GM12878 (cell line): ENCODE results near the gene TMEM198. TPM values are rescaled to one million over a fixed set of nuclear protein-coding genes. Genes with fewer than 3 reads are reported as not detected.
A peak's percentile ranks its signal among the peaks of the same experiment; 100 is the strongest.

ENCODE experiments used
- ATAC-seq: fragments of 200-7000 bp; cut with Tn5 transposase; 3 replicates; pipeline ENCODE4 v1.9.1; 2020; ENCODE audit warnings: mild to moderate bottlenecking, moderate library complexity
- BruUV-seq: library from RNA; stranded (reverse); fragments of 400-500 nt; replicated peaks from 2 replicates; lab custom pipeline; 2021; lab: Mats Ljungman, UMichigan
- CTCF ChIA-PET: fragments of 300-600 bp; sonication (Branson Sonifier 250); formaldehyde crosslinking; extraction: SDS; loops from one replicate; lab custom pipeline; 2021; ENCODE audit warnings: inconsistent platforms; lab: Yijun Ruan, JAX
- POLR2A ChIA-PET: fragments of 350-600 bp; formaldehyde crosslinking; extraction: SDS; loops from one replicate; lab custom pipeline; 2021; ENCODE audit warnings: inconsistent platforms; lab: Charles Lee
- RAD21 ChIA-PET: fragments of 300-600 bp; sonication (Branson Sonifier 250); formaldehyde crosslinking; loops from one replicate; lab custom pipeline; 2023; ENCODE audit warnings: antibody characterized with exemption; ENCODE audit not compliant: unreplicated experiment; lab: Charles Lee
- SMC1A ChIA-PET: fragments of 300-600 bp; sonication (Branson Sonifier 250); formaldehyde crosslinking; loops from one replicate; lab custom pipeline; 2023; ENCODE audit not compliant: unreplicated experiment, uncharacterized antibody; lab: Charles Lee
- DNase-seq: peaks from one replicate; pipeline ENCODE4 v3.0.0-alpha.2; 2011; ENCODE audit warnings: low read depth, low spot score
- FAIRE-seq: peaks from 3 replicates; lab custom pipeline; 2011; peaks lifted over from hg19 to GRCh38; lab: Jason Lieb, UNC
- H2AFZ ChIP-seq: 2 replicates; pipeline ENCODE4 v1.6.0; 2011; ENCODE audit warnings: low read depth, low read length, control low read depth; ENCODE audit not compliant: control insufficient read depth
- H3K27ac ChIP-seq: 2 replicates; pipeline ENCODE4 v1.5.1; 2011; ENCODE audit warnings: control low read depth; ENCODE audit not compliant: control insufficient read depth, insufficient read depth
- H3K27me3 ChIP-seq, 2 experiments: replicated peaks in 1 of 2; 2 replicates each; pipeline versions ENCODE4 v1.6.0 to v1.6.1; 2011; ENCODE audit warnings: low read length in 1 of 2; ENCODE audit not compliant: control insufficient read depth in 2 of 2, insufficient read depth in 2 of 2
- H3K36me3 ChIP-seq, 2 experiments: 2 replicates each; pipeline ENCODE4 v1.5.1; 2011; ENCODE audit warnings: low read length in 1 of 2; ENCODE audit not compliant: control insufficient read depth in 2 of 2, insufficient read depth in 2 of 2
- H3K4me1 ChIP-seq: 2 replicates; pipeline ENCODE4 v1.6.1; 2011; ENCODE audit warnings: mild to moderate bottlenecking, low read length, moderate library complexity, mixed read lengths; ENCODE audit not compliant: control insufficient read depth, insufficient read depth
- H3K4me2 ChIP-seq: 2 replicates; pipeline ENCODE4 v1.6.0; 2011; ENCODE audit warnings: control low read depth; ENCODE audit not compliant: control insufficient read depth, insufficient read depth
- H3K4me3 ChIP-seq: fragments of 200-600 bp; sonication (generic); 2 replicates; pipeline ENCODE4 v1.5.1; 2016
- H3K79me2 ChIP-seq: 2 replicates; pipeline ENCODE4 v1.6.0; 2011; ENCODE audit warnings: low read length; ENCODE audit not compliant: control insufficient read depth, insufficient read depth
- H3K9ac ChIP-seq: 2 replicates; pipeline ENCODE4 v1.8.0; 2011; ENCODE audit warnings: low read length, control low read depth, mixed read lengths; ENCODE audit not compliant: control insufficient read depth, insufficient read depth
- H3K9me3 ChIP-seq: replicated peaks from 3 replicates; pipeline ENCODE4 v1.5.1; 2011; ENCODE audit warnings: mild to moderate bottlenecking, low read length; ENCODE audit not compliant: control insufficient read depth, insufficient read depth
- H4K20me1 ChIP-seq: 2 replicates; pipeline ENCODE4 v1.6.0; 2011; ENCODE audit not compliant: control insufficient read depth, insufficient read depth
- BHLHE40 ChIP-seq, 2 experiments: fragments of 450-650 bp in 1 of 2; IDR thresholded peaks; 2 replicates each; pipeline ENCODE4 v1.6.1; 2011 to 2017; ENCODE audit warnings: low read depth in 2 of 2, borderline replicate concordance in 1 of 2, improper control_type of control experiment in 1 of 2, low read length in 1 of 2, mild to moderate bottlenecking in 1 of 2
- CREM ChIP-seq: IDR thresholded peaks from 2 replicates; pipeline ENCODE4 v1.6.1; 2014; ENCODE audit warnings: antibody characterized with exemption, low read depth
- EZH2 ChIP-seq: IDR thresholded peaks from 2 replicates; pipeline ENCODE4 v1.6.1; 2012; ENCODE audit warnings: low read depth, mild to moderate bottlenecking, control low read depth, inconsistent platforms, low read length, borderline replicate concordance; ENCODE audit not compliant: control insufficient read depth
- FOS ChIP-seq: IDR thresholded peaks from 3 replicates; pipeline ENCODE4 v1.6.1; 2011; ENCODE audit warnings: borderline replicate concordance; ENCODE audit not compliant: insufficient read length; ENCODE audit errors: extremely low read depth
- FOXM1 ChIP-seq: IDR thresholded peaks from 2 replicates; pipeline ENCODE4 v1.6.1; 2012; ENCODE audit warnings: low read depth, mild to moderate bottlenecking, inconsistent platforms, low read length, moderate library complexity
- GABPA ChIP-seq: IDR thresholded peaks from 2 replicates; pipeline ENCODE4 v1.6.1; 2014; ENCODE audit warnings: antibody characterized with exemption, low read depth, mild to moderate bottlenecking, inconsistent platforms
- IKZF2 ChIP-seq, 2 experiments: fragments of 450-650 bp; IDR thresholded peaks; 2 replicates each; pipeline ENCODE4 v1.6.1; 2017; ENCODE audit warnings: mild to moderate bottlenecking in 2 of 2, moderate library complexity in 2 of 2
- IRF3 ChIP-seq: fragments of 450-650 bp; IDR thresholded peaks from 2 replicates; pipeline ENCODE4 v1.6.1; 2014; ENCODE audit warnings: mild to moderate bottlenecking
- NBN ChIP-seq: fragments of 450-650 bp; IDR thresholded peaks from 2 replicates; pipeline ENCODE4 v1.6.1; 2016
- NFIC ChIP-seq: IDR thresholded peaks from 2 replicates; pipeline ENCODE4 v1.6.1; 2012; ENCODE audit warnings: low read depth, mild to moderate bottlenecking, inconsistent platforms, low read length, moderate library complexity
- NFYB ChIP-seq: IDR thresholded peaks from 2 replicates; pipeline ENCODE4 v1.6.1; 2011; ENCODE audit warnings: low read depth, mild to moderate bottlenecking, low read length, improper control_type of control experiment, moderate library complexity; ENCODE audit not compliant: insufficient read depth
- NR2C2 ChIP-seq: IDR thresholded peaks from 2 replicates; pipeline ENCODE4 v1.6.1; 2011; ENCODE audit warnings: borderline replicate concordance, low read depth; ENCODE audit not compliant: control insufficient read depth, insufficient read length
- RAD21 ChIP-seq: IDR thresholded peaks from 2 replicates; pipeline ENCODE4 v1.6.1; 2011; ENCODE audit warnings: mild to moderate bottlenecking, low read depth, low read length, moderate library complexity; ENCODE audit not compliant: insufficient read depth
- SUZ12 ChIP-seq: fragments of 200-600 bp; sonication (generic); IDR thresholded peaks from one replicate; pipeline ENCODE4 v1.6.1; 2018; ENCODE audit warnings: antibody characterized with exemption, mild to moderate bottlenecking; ENCODE audit not compliant: unreplicated experiment
- ZBED1 ChIP-seq: IDR thresholded peaks from 2 replicates; pipeline ENCODE4 v1.6.1; 2016; ENCODE audit warnings: borderline replicate concordance
- ZNF384 ChIP-seq: IDR thresholded peaks from 2 replicates; pipeline ENCODE4 v1.6.1; 2012; ENCODE audit warnings: low read depth, mild to moderate bottlenecking, low read length, improper control_type of control experiment, borderline replicate concordance
- WGBS: methylation state at CpG from one replicate; pipeline ENCODE4 v1.1.6; 2016; ENCODE audit warnings: low lambda C conversion rate; ENCODE audit not compliant: insufficient replicate concordance, insufficient coverage; ENCODE audit errors: missing lambda C conversion rate; 5-methylcytosine and 5-hydroxymethylcytosine counted together
- in situ Hi-C: fragments of 300-500 bp; cut with MboI; formaldehyde crosslinking; loops from 9 replicates; pipeline ENCODE4 v1.14.3; 2018; ENCODE audit warnings: mixed read lengths
- intact Hi-C: fragments of 100-400 bp; cut with micrococcal nuclease; formaldehyde crosslinking; loops from one replicate; pipeline ENCODE4 v1.14.2; 2022; ENCODE audit not compliant: unreplicated experiment
- polyA plus RNA-seq, 11 experiments: library from polyadenylated mRNA; depleted of rRNA in 4 of 11; unstranded in 6 of 11; stranded (reverse) in 5 of 11; fragments of >200 nt; fragmentation: Nextera tagmentation in 4 of 11; fragmentation: Illumina TruSeq in 1 of 11; extraction: Ambion mirVana in 4 of 11; extraction: Trizol in 1 of 11; gene quantifications; 1 replicate in 1 of 11; 2 replicates in 10 of 11; pipeline versions ENCODE4 v1.2.1 to v1.2.3, GENCODE V29; 2011 to 2016; ENCODE audit warnings: inconsistent platforms in 2 of 11, missing spikeins in 2 of 11, low read depth in 1 of 11
- total RNA-seq, 4 experiments: library from RNA; depleted of rRNA in 3 of 4; stranded (reverse); fragments of >200 nt in 3 of 4; fragmentation: Illumina TruSeq in 1 of 4; extraction: Trizol in 1 of 4; gene quantifications; 2 replicates each; pipeline versions ENCODE4 v1.2.1 to v1.2.3, GENCODE V29; 2013 to 2021
- TF ChIP-seq, protein P1 (sequence below), 3 experiments: IDR thresholded peaks in 2 of 3; conservative IDR thresholded peaks in 1 of 3; 2 replicates each; pipeline ENCODE4 v1.5.1; 2011; ENCODE audit warnings: low read depth in 3 of 3, low read length in 3 of 3, mild to moderate bottlenecking in 3 of 3, control low read depth in 2 of 3, moderate library complexity in 2 of 3, inconsistent platforms in 1 of 3, mixed read lengths in 1 of 3; ENCODE audit not compliant: control insufficient read depth in 2 of 3, insufficient read depth in 1 of 3; ENCODE audit errors: extremely low read depth in 1 of 3

Gene TMEM198
- total and polyA plus RNA-seq, 10 of the 15 experiments (the other 5 are each of a cell fraction or from before 2014, with no cell fraction given), result 0.16 to 1.2 (median 0.65) TPM; not detected in 2

DNA sequence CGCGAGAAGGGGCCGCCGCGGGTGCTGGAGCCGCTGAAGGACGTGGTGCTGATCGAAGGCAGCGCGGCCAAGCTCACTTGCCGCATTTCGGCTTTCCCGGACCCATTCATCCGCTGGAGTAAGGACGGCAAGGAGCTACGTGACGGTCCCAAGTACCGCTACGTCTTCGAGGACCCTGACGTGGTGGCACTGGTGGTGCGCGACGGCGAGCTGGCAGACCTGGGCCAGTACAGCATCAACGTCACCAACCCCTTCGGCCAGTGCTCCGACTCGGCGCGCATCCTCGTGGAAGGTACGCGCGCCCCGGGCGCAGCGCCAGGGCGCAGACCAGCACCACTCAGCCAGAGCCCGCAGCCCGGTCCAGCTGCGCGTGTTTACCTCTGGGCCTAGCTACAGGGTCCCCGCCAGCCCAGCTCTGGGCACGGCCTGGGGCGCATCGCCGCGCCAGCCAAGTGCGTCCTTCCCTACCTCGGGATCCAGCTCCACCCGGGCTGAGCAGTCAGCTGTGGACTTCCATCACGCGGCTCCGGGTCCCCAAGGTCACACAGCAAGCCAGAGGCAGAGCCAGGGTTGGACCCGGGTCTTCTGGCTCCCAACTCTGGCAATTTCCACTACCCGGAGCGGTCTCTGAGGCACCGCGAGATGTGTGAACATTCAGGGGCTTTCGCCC is 46.9 kb upstream of the TMEM198 start (continued):
- TF ChIP-seq FOXM1 (no peak), ZBED1 (no peak), FOS (no peak), IKZF2 (IDR thresholded peaks at IDR 0.05) (no peak), NFYB (no peak), NFIC (no peak)
- TF ChIP-seq, all 136 proteins: peak for 0

- FAIRE-seq (no peak), DNase-seq (no peak), ATAC-seq (peak; percentile 62)
- Histone ChIP-seq H4K20me1 (no peaks in the 10 kb centered on the region), H3K4me2 (peak overlapping the region; percentile 99), H2AFZ (peak overlapping the region; percentile 97), H3K79me2 (peaks cover 11% of the 10 kb centered on the region), H3K27ac (no peak overlapping the region), H3K9ac (peak overlapping the region; percentile 88; the same call in 1 of the 2 replicates), H3K4me1 (peaks cover 15% of the 10 kb centered on the region), H3K4me3 (peak overlapping the region; percentile 83), H3K36me3 (no peaks in the 10 kb centered on the region), H3K9me3 (no peaks in the 10 kb centered on the region; the same call in 2 of the 3 replicates), H3K27me3 (peaks cover 8 to 15% of the 10 kb centered on the region in 2 experiments)
- in situ Hi-C loops, result no loop called here
- WGBS, result 5% methylated on average over 56 of the region's 59 CpGs
- BruUV-seq, result no TSS peak
- ChIA-PET RAD21 (interaction anchor here (1.2 to 3.6 kb wide), 4 partner anchors 23 to 192 kb away, joined by 3 to 21 read pairs (median 5); no protein-coding TSS in a partner anchor), POLR2A (interaction anchor here (0.6 to 2.1 kb wide), 2 partner anchors 110 to 493 kb away, joined by 4 to 15 read pairs; partner anchors contain the start of gene DNPEP), SMC1A (interaction anchor here (1.2 to 4.0 kb wide), 2 partner anchors 31 to 182 kb away, joined by 3 to 22 read pairs; no protein-coding TSS in a partner anchor), CTCF (interaction anchor here (1.2 to 11.4 kb wide), 9 partner anchors 11 to 192 kb away, joined by 3 to 224 read pairs (median 6); partner anchors contain the start of genes CHPF, STK11IP and TMEM198)
- intact Hi-C loops, result no loop called here
- TF ChIP-seq NBN, result no peak
- TF ChIP-seq CREM, result no peak
- TF ChIP-seq IRF3, result no peak
- TF ChIP-seq GABPA, result no peak
- TF ChIP-seq ZNF384, result no peak
- TF ChIP-seq BHLHE40 (IDR thresholded peaks at IDR 0.05; ENCODE audit: borderline replicate concordance in 1 of 2, low read depth in 2 of 2, low read length in 1 of 2), result peak in 1 of 2 experiments; percentile 35; a peak in 1 of 4 replicates
- no peak for TF ChIP-seq NR2C2
- TF ChIP-seq, protein P1, sequence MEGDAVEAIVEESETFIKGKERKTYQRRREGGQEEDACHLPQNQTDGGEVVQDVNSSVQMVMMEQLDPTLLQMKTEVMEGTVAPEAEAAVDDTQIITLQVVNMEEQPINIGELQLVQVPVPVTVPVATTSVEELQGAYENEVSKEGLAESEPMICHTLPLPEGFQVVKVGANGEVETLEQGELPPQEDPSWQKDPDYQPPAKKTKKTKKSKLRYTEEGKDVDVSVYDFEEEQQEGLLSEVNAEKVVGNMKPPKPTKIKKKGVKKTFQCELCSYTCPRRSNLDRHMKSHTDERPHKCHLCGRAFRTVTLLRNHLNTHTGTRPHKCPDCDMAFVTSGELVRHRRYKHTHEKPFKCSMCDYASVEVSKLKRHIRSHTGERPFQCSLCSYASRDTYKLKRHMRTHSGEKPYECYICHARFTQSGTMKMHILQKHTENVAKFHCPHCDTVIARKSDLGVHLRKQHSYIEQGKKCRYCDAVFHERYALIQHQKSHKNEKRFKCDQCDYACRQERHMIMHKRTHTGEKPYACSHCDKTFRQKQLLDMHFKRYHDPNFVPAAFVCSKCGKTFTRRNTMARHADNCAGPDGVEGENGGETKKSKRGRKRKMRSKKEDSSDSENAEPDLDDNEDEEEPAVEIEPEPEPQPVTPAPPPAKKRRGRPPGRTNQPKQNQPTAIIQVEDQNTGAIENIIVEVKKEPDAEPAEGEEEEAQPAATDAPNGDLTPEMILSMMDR (IDR thresholded peaks at IDR 0.05 in 2 of 3, conservative IDR thresholded peaks at IDR 0.05 in 1 of 3; ENCODE audit: control insufficient read depth in 2 of 3, extremely low read depth in 1 of 3, insufficient read depth in 1 of 3, low read depth in 3 of 3, low read length in 3 of 3), result no peak
- peak; percentile 36 for TF ChIP-seq SUZ12
- TF ChIP-seq RAD21, result no peak
- TF ChIP-seq EZH2, result peak; percentile 53; the same call in 1 of the 2 replicates
These were observed 46.1 kb upstream of the TMEM198 start for GRCh38 chr2:219497495-219498279.
